Astrocyte of the spinal cord (primary cell): ENCODE measurements around the gene SH2D3C.

Experiments used
- DNase-seq: peaks from one replicate; pipeline ENCODE4 v3.0.0; 2011; ENCODE audit warnings: low read depth, low spot score
- H3K4me3 ChIP-seq: 2 replicates; pipeline ENCODE4 v1.5.1; 2011; ENCODE audit warnings: low read depth, mild to moderate bottlenecking, low read length, moderate library complexity
- in situ Hi-C: cut with HindIII; loops from 2 replicates; pipeline ENCODE4 v1.10.0; 2017; ENCODE audit warnings: low sequenced_read_pairs
- TF ChIP-seq, protein P1 (sequence below): IDR thresholded peaks from 2 replicates; pipeline ENCODE4 v1.5.1; 2012; ENCODE audit warnings: low read depth, mild to moderate bottlenecking, low read length, inconsistent platforms

Gene SH2D3C

DNA sequence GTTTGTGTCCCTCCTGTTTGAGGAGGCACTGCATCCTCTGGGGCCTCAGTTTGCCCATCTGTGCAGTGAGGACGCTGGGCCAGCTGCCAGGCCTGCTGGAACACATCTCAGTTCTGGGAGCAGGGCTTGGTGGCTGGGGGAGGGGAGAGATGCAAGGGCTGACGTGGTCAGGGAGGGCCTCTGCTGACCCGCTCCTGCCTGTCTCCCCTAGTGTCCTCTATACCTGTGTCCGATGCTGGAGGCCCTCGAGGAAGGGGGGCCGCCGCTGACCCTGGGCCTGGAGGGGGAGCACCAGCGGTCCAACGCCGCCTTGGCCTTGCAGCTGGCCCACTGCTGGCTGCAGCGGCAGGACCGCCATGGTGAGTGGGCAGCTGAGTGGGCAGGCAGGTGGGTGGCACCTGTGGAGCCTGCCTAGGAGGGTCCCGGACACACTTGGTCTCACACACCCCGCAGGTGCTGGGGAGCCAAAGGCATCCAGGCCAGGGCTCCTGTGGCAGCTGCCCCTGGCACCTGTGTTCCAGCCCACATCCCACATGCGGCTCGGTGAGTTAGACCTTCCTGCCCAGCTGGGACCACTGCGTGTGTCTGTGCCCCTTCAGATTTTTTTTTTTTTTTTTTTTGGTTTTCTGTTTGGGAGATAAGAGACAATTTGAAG, 30.0 kb upstream of the SH2D3C start:
- in situ Hi-C loops, result no loop called here
- no peak overlapping the region for H3K4me3 ChIP-seq
- no peak for DNase-seq
- TF ChIP-seq, protein P1, sequence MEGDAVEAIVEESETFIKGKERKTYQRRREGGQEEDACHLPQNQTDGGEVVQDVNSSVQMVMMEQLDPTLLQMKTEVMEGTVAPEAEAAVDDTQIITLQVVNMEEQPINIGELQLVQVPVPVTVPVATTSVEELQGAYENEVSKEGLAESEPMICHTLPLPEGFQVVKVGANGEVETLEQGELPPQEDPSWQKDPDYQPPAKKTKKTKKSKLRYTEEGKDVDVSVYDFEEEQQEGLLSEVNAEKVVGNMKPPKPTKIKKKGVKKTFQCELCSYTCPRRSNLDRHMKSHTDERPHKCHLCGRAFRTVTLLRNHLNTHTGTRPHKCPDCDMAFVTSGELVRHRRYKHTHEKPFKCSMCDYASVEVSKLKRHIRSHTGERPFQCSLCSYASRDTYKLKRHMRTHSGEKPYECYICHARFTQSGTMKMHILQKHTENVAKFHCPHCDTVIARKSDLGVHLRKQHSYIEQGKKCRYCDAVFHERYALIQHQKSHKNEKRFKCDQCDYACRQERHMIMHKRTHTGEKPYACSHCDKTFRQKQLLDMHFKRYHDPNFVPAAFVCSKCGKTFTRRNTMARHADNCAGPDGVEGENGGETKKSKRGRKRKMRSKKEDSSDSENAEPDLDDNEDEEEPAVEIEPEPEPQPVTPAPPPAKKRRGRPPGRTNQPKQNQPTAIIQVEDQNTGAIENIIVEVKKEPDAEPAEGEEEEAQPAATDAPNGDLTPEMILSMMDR, result no peak

DNA sequence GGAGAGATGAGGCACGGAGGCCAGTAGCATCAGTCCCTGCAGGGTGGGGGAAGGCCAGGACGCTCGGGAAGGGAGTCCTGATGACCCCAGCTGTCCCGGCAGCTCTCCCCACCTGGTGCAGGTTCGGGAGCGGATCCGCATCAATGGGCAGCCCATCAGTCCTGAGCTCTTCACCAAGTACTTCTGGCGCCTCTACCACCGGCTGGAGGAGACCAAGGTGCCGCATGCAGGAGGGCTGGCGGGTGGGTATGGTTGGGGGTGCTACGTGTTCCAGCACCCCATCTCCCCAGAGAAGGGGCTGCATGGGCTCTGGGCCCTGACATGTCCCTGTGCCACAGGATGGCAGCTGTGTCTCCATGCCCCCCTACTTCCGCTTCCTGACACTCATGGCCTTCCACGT, 28.4 kb upstream of the SH2D3C start:
- no peak overlapping the region for H3K4me3 ChIP-seq
- in situ Hi-C loops, result no loop called here
- TF ChIP-seq, protein P1, result no peak
- no peak for DNase-seq

DNA sequence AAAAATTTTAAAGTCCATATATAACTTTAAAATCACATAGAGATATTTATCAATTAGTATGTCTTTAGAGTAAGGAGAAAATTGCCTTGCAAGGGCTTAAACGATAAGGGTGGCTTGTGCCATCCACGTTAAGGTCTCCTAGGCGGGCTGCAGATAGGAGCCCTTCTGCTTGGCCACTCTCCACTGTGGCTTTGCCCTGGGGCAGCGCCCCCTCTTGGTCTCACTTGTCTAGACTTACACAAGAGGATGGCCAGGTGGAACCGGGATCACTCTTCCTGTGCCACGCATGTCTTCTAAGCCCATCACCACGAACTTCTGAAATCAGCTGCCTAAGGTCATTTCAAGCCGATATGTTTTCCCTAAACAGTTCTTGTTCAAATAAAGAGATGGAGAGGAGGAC, 27.2 kb upstream of the SH2D3C start:
- TF ChIP-seq, protein P1, result peak; percentile 38
- in situ Hi-C loops, result no loop called here
- no peak for DNase-seq
- no peak overlapping the region for H3K4me3 ChIP-seq

- peak; percentile 15 for DNase-seq
- in situ Hi-C loops, result no loop called here
- peak overlapping the region; percentile 91 for H3K4me3 ChIP-seq
- TF ChIP-seq, protein P1, result no peak
Observed at GRCh38 chr9:127803507-127804352, 25.3 kb upstream of the SH2D3C start.

- peak; percentile 88 for DNase-seq
- peak within 1 kb of the TSS; percentile 91 for H3K4me3 ChIP-seq
- TF ChIP-seq, protein P1, result no peak
- in situ Hi-C loops, result no loop called here
Observed at GRCh38 chr9:127802576-127803443, 24.3 kb upstream of the SH2D3C start, which contains the start of gene FPGS. Gene FPGS, plus strand, starts transcription at chr9:127802882. Its CDS starts 43 bp downstream, at chr9:127802925.

DNA sequence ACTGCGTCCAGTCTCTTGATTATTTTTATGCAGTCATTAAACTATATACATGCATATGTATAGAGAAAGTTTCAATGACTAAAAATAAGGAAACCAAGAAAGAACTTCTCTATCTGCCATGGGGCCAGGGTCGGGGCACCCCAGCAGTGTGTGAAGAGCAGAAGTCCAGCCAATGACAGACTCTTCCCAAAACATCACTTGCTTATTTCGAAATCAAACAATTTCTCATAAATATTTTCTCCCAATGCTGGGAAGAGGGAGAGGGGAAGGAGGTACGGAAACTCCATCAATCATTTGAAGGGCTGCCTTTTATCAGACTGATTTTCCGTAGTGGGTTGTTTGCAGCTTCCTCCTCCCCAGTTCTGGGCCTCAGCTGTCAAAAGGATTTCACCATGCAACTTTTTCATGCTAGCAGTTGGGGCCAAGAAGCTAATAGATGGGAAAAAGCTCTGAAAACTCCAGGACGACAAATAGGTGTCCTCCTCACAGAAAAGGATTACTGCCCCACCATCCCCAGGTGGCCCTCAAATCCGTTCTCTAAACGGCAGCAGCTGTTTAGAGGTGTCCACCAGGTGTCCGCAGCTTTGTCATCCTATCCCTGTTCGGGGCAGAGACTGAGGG, 23.6 kb upstream of the SH2D3C start:
- no peak for DNase-seq
- TF ChIP-seq, protein P1, result peak; percentile 8
- peak overlapping the region; percentile 46 for H3K4me3 ChIP-seq
- in situ Hi-C loops, result no loop called here
